T-cell (primary cell): Measurements from ENCODE around the gene LATS1. TPM values are rescaled to one million over a fixed set of nuclear protein-coding genes. Genes with fewer than 3 reads are reported as not detected.

Experiments
- ATAC-seq, 4 experiments: fragments of 200-7000 bp in 3 of 4; fragments of 150-1000 bp in 1 of 4; cut with Tn5 transposase; replicated peaks in 1 of 4; 1 replicate in 3 of 4; 2 replicates in 1 of 4; pipeline ENCODE4 v1.10.0; 2021; ENCODE audit warnings: moderate library complexity in 3 of 4, mild to moderate bottlenecking in 2 of 4, moderate number of reproducible peaks in 1 of 4
- CTCF ChIA-PET, 2 donors: fragments of 300-600 bp; sonication (Branson Sonifier 250); formaldehyde crosslinking; loops; one replicate each; lab custom pipeline; 2022; ENCODE audit warnings: antibody characterized with exemption in 2 of 2; lab: Charles Lee
- POLR2A ChIA-PET, 2 donors: fragments of 300-600 bp; sonication (Branson Sonifier 250); formaldehyde crosslinking; loops; one replicate each; lab custom pipeline; 2022; ENCODE audit warnings: antibody characterized with exemption in 2 of 2; lab: Charles Lee
- DNase-seq, 35 experiments: peaks; one replicate each; pipeline versions ENCODE4 v3.0.0 to v3.0.0-alpha.2; 2013 to 2023
- H3K27ac ChIP-seq: one replicate; pipeline ENCODE4 v1.5.1; 2013; ENCODE audit warnings: low read length
- H3K27me3 ChIP-seq, 2 experiments: replicated peaks in 1 of 2; 1 replicate in 1 of 2; 2 replicates in 1 of 2; pipeline versions ENCODE4 v1.6.1 to v1.7.0; 2013; ENCODE audit warnings: low read length in 1 of 2, mixed read lengths in 1 of 2; ENCODE audit not compliant: control insufficient read depth in 2 of 2, insufficient read depth in 2 of 2; ENCODE audit errors: extremely low read depth in 1 of 2
- H3K36me3 ChIP-seq, 2 donors: 1 replicate in 1 of 2; 2 replicates in 1 of 2; pipeline versions ENCODE4 v1.6.1 to v1.7.0; 2013; ENCODE audit warnings: low read length in 1 of 2; ENCODE audit not compliant: control insufficient read depth in 2 of 2, insufficient read depth in 1 of 2; ENCODE audit errors: extremely low read depth in 1 of 2
- H3K4me1 ChIP-seq, 2 experiments: 1 replicate in 1 of 2; 2 replicates in 1 of 2; pipeline versions ENCODE4 v1.6.1 to v1.7.0; 2013; ENCODE audit warnings: low read length in 2 of 2, mixed read lengths in 1 of 2; ENCODE audit not compliant: insufficient read depth in 2 of 2, control insufficient read depth in 1 of 2; ENCODE audit errors: extremely low read depth in 1 of 2
- H3K4me3 ChIP-seq, 2 donors: 1 replicate in 1 of 2; 2 replicates in 1 of 2; pipeline versions ENCODE4 v1.5.1 to v1.7.0; 2013; ENCODE audit warnings: mild to moderate bottlenecking in 2 of 2, low read length in 1 of 2, moderate library complexity in 1 of 2; ENCODE audit not compliant: control insufficient read depth in 1 of 2; ENCODE audit errors: extremely low read depth in 1 of 2
- H3K9me3 ChIP-seq: 2 replicates; pipeline ENCODE4 v1.7.0; 2013
- H3K27ac Mint-ChIP-seq, 2 donors: one replicate each; pipeline ENCODE4 v1.8.0; 2020 to 2021; ENCODE audit warnings: mild to moderate bottlenecking in 2 of 2, mixed read lengths in 2 of 2
- H3K27me3 Mint-ChIP-seq, 2 donors: one replicate each; pipeline ENCODE4 v1.8.0; 2021 to 2022; ENCODE audit warnings: mixed read lengths in 2 of 2
- H3K36me3 Mint-ChIP-seq: one replicate; pipeline ENCODE4 v1.8.0; 2021; ENCODE audit warnings: mixed read lengths
- H3K4me1 Mint-ChIP-seq, 3 donors: one replicate each; pipeline ENCODE4 v1.8.0; 2020 to 2022; ENCODE audit warnings: mixed read lengths in 3 of 3, mild to moderate bottlenecking in 1 of 3
- H3K4me3 Mint-ChIP-seq, 3 donors: one replicate each; pipeline ENCODE4 v1.8.0; 2020 to 2022; ENCODE audit warnings: mild to moderate bottlenecking in 3 of 3, mixed read lengths in 3 of 3, moderate library complexity in 3 of 3
- H3K9me3 Mint-ChIP-seq, 3 donors: one replicate each; pipeline ENCODE4 v1.8.0; 2020 to 2022; ENCODE audit warnings: mixed read lengths in 3 of 3
- WGBS: methylation state at CpG from one replicate; pipeline ENCODE4 v1.1.5; 2013; ENCODE audit warnings: missing lambda C conversion rate; ENCODE audit not compliant: insufficient coverage; 5-methylcytosine and 5-hydroxymethylcytosine counted together
- total RNA-seq, 35 experiments: library from RNA in 6 of 35; stranded (reverse) in 6 of 35; fragments of 120-200 nt in 1 of 35; gene quantifications; one replicate each; pipeline versions ENCODE4 v1.2.1 to v1.2.4 and lab custom pipeline; 2013 to 2026

Gene LATS1
- total RNA-seq, 5 donors from 2014 or later (not counting 1 experiment from before 2014, with no cell fraction given): 38.0 to 43.3 (median 39.2) TPM

GRCh38 chr6:149648148-149649145 lies 69.5 kb downstream of the LATS1 start, which contains the start of gene KATNA1:
KATNA1 (minus strand) TSS chr6:149648714; CDS start chr6:149638547, 10,167 bp downstream.
- H3K36me3 Mint-ChIP-seq: no peaks in the 10 kb centered on the region
- Histone ChIP-seq H3K36me3 (no peaks in the 10 kb centered on the region), H3K4me3 (peak within 1 kb of the TSS; percentile 83 to 87), H3K27me3 (no peaks in the 10 kb centered on the region), H3K9me3 (no peaks in the 10 kb centered on the region), H3K4me1 (peaks cover 7 to 18% of the 10 kb centered on the region in 2 experiments), H3K27ac (peak within 1 kb of the TSS; percentile 69)
- no peaks in the 10 kb centered on the region for H3K9me3 Mint-ChIP-seq
- WGBS: under 1% methylated on average over 44 of the region's 69 CpGs
- peak within 1 kb of the TSS; percentile 61 to 85 for H3K27ac Mint-ChIP-seq
- ChIA-PET POLR2A (no interaction called here), CTCF (no interaction called here)
- H3K27me3 Mint-ChIP-seq: no peaks in the 10 kb centered on the region
- peak; percentile 93 to 96 (median 96) for ATAC-seq
- H3K4me1 Mint-ChIP-seq: peaks cover 28 to 39% (median 37%) of the 10 kb centered on the region in 3 donors
- H3K4me3 Mint-ChIP-seq: peak within 1 kb of the TSS; percentile 89 to 97 (median 90)
- peak; percentile 64 to 89 (median 73) for DNase-seq

- H3K9me3 Mint-ChIP-seq: no peaks in the 10 kb centered on the region
- Histone ChIP-seq H3K4me3 (no peak overlapping the region), H3K9me3 (no peaks in the 10 kb centered on the region), H3K27me3 (no peaks in the 10 kb centered on the region), H3K27ac (no peak overlapping the region), H3K4me1 (peaks cover 7 to 18% of the 10 kb centered on the region in 2 experiments), H3K36me3 (no peaks in the 10 kb centered on the region)
- ChIA-PET POLR2A (no interaction called here), CTCF (no interaction called here)
- DNase-seq (no peak), ATAC-seq (no peak)
- WGBS: no CpG with 5 or more reads among the region's 3 CpGs
- peak overlapping the region in 2 of 3 donors; percentile 89 to 97 for H3K4me3 Mint-ChIP-seq
- peaks cover 6% of the 10 kb centered on the region for H3K36me3 Mint-ChIP-seq
- H3K27ac Mint-ChIP-seq: no peak overlapping the region
- H3K27me3 Mint-ChIP-seq: no peaks in the 10 kb centered on the region
- H3K4me1 Mint-ChIP-seq: peaks cover 44 to 50% (median 49%) of the 10 kb centered on the region in 3 donors
Observed at GRCh38 chr6:149646599-149646998, 71.3 kb downstream of the LATS1 start.

DNA sequence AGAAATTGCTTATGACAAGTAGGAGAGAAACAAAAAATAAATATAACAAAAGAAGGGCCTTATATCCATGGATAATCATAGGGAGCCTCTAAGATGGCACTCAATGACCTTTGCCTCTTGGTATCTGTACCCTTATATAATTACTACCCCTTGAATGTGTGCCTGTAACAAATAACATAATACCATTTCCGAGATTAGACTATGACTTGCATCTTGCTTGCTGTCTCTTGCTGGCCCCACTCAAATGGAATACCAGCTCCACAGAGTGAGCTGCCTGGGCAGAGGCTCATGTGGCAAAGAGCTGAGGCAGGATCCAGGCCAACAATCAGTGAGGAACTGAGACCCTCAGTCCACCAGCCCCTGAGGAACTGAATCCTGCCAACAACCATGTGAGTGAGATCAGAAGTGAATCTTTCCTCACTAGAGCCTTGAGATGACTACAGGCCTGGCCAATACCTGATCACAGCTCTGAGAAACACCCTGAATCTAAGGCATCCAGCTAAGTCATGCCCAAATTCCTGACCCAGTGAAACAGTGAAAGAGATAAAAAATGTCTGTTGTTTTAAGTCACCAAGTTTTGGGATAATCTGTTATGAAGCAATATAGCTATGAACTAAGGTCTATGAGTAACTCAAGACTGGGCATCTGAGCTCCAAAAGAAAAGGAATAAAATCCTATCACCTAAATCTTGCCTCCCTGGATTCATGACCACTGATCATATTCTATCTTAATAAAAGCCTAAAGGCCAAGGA lies 74.9 kb downstream of the LATS1 start:
- H3K27ac Mint-ChIP-seq: no peak overlapping the region
- WGBS: no CpG with 5 or more reads among the region's 1 CpG
- POLR2A ChIA-PET: interaction anchor here in 1 of 2 donors (0.7 kb wide), 1 partner anchor 107 kb away, joined by 3 read pairs; no protein-coding TSS in a partner anchor

GRCh38 chr6:149636124-149636523 lies 81.8 kb downstream of the LATS1 start:
- Histone ChIP-seq H3K4me1 (no peaks in the 10 kb centered on the region), H3K9me3 (no peaks in the 10 kb centered on the region), H3K27me3 (no peaks in the 10 kb centered on the region), H3K4me3 (no peak overlapping the region), H3K36me3 (peaks cover 0 to 19% of the 10 kb centered on the region in 2 donors), H3K27ac (no peak overlapping the region)
- CTCF ChIA-PET: no interaction called here
- no peaks in the 10 kb centered on the region for H3K9me3 Mint-ChIP-seq
- no peak overlapping the region for H3K27ac Mint-ChIP-seq
- no peak overlapping the region for H3K4me3 Mint-ChIP-seq
- WGBS: no CpG with 5 or more reads among the region's 2 CpGs
- ATAC-seq (no peak), DNase-seq (no peak)
- peaks cover 21% of the 10 kb centered on the region for H3K36me3 Mint-ChIP-seq
- H3K27me3 Mint-ChIP-seq: no peaks in the 10 kb centered on the region
- POLR2A ChIA-PET: interaction anchor here in 1 of 2 donors (0.7 kb wide), 1 partner anchor 627 kb away, joined by 3 read pairs; no protein-coding TSS in a partner anchor
- H3K4me1 Mint-ChIP-seq: peaks cover 2 to 7% (median 4%) of the 10 kb centered on the region in 3 donors

More for the DNA sequence above, 74.9 kb downstream of the LATS1 start:
- H3K27me3 ChIP-seq: no peaks in the 10 kb centered on the region
- no peak overlapping the region for H3K27ac ChIP-seq
- CTCF ChIA-PET: no interaction called here
- H3K27me3 Mint-ChIP-seq: no peaks in the 10 kb centered on the region
- peaks cover 0 to 5% of the 10 kb centered on the region in 2 donors for H3K36me3 ChIP-seq
- peaks cover 43 to 50% (median 45%) of the 10 kb centered on the region in 3 donors for H3K4me1 Mint-ChIP-seq
- H3K4me3 Mint-ChIP-seq: no peak overlapping the region
- H3K36me3 Mint-ChIP-seq: peaks cover 14% of the 10 kb centered on the region
- ATAC-seq (no peak), DNase-seq (no peak)
- peaks cover 7% of the 10 kb centered on the region in 2 experiments for H3K4me1 ChIP-seq
- H3K9me3 Mint-ChIP-seq: no peaks in the 10 kb centered on the region
- no peaks in the 10 kb centered on the region for H3K9me3 ChIP-seq
- H3K4me3 ChIP-seq: no peak overlapping the region

DNA sequence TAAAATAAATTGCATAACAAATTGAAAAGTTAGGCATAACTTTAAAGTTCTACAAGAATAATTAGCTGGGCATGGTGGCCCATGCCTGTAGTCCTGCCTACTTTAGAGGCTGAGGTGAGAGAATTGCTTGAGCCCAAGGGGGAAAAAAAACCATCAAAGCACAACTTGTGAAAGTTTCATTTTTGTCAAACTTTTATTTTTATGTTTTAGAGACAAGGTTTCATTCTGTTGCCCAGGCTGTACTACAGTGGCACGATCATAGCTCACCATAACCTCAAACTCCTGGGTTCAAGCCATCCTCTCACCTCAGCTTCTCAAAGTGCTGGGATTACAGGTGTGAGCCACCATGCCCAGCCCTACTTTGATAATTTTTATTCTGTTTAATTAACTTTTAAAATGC lies 83.6 kb downstream of the LATS1 start:
- Mint-ChIP-seq H3K4me1 (peaks cover 0 to 5% (median 0%) of the 10 kb centered on the region in 3 donors), H3K27ac (no peak overlapping the region), H3K9me3 (no peaks in the 10 kb centered on the region), H3K36me3 (peaks cover 23% of the 10 kb centered on the region), H3K4me3 (no peak overlapping the region), H3K27me3 (no peaks in the 10 kb centered on the region)
- DNase-seq (no peak), ATAC-seq (no peak)
- H3K9me3 ChIP-seq: no peaks in the 10 kb centered on the region
- no peaks in the 10 kb centered on the region for H3K27me3 ChIP-seq
- H3K36me3 ChIP-seq: peaks cover 0 to 30% of the 10 kb centered on the region in 2 donors
- WGBS: no CpG with 5 or more reads among the region's 1 CpG
- POLR2A ChIA-PET: interaction anchor here in 1 of 2 donors (0.6 kb wide), 1 partner anchor 29 kb away, joined by 3 read pairs; no protein-coding TSS in a partner anchor
- H3K27ac ChIP-seq: no peak overlapping the region
- CTCF ChIA-PET: no interaction called here
- no peak overlapping the region for H3K4me3 ChIP-seq
- H3K4me1 ChIP-seq: no peaks in the 10 kb centered on the region
